GM12892 (cell line): Measurements from ENCODE around the gene PGAM2.
"Not testable (repeated sequence)": the region's sequence is repeated elsewhere in the genome, so short reads cannot be mapped to it uniquely, and the experiment has no call there.

ENCODE experiments used
- DNase-seq: peaks from one replicate; pipeline ENCODE4 v3.0.0; 2011; ENCODE audit not compliant: insufficient read length
- FAIRE-seq: peaks from 2 replicates; lab custom pipeline; 2011; peaks lifted over from hg19 to GRCh38; lab: Jason Lieb, UNC
- POLR2A ChIP-seq: IDR thresholded peaks from 2 replicates; pipeline ENCODE4 v1.6.1; 2011; ENCODE audit warnings: low read depth, low read length, control low read depth
- POLR2AphosphoS5 ChIP-seq: IDR thresholded peaks from 2 replicates; pipeline ENCODE4 v1.6.1; 2011; ENCODE audit warnings: low read depth, low read length, control low read depth
- TAF1 ChIP-seq: IDR thresholded peaks from 2 replicates; pipeline ENCODE4 v1.6.1; 2011; ENCODE audit warnings: low read depth, mild to moderate bottlenecking, control low read depth, low read length, borderline replicate concordance

PGAM2 gene

GRCh38 chr7:44050915-44051560 is 14.3 kb downstream of the PGAM2 start:
- TF ChIP-seq POLR2AphosphoS5 (no peak), TAF1 (no peak), POLR2A (no peak)
- FAIRE-seq (no peak), DNase-seq (no peak)

DNA sequence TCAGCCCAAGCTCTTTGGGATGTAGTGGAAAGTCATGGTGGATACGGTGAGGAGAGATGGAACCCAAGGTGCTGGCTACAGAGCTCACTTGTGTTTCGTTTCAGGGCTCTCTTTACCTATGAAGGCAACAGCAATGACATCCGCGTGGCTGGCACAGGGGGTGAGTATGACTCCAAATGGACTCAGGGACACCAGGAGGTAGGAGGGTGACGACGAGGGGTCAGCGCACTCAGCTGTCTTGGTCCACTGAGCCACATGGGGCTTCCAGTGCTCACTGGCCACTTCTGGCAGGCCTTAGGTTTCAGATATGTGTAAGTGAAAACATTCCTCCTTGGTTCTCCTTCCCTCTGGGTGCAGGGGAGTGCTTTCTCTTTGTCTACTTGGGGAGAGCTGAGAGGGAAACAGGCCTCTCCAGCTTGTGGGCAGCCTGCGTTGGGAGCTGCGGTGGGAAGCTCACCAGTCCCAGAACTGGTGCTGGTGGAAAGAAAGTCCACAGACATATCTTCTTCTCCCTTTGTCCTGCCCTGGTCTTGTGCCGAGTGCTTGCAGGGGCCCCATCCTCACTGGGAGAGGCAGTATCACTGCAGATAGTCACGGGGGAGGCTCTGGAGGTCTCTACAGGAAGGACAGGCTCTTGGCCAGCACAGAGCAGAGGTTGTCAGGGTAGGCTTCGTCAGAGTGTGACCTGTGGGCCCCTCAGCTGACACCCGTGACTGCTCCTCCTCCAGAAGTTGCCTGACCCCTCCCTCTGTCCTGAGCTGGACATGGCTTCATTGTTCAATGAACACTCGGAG is 15.0 kb downstream of the PGAM2 start:
- no peak for FAIRE-seq
- TF ChIP-seq POLR2A (no peak), TAF1 (no peak), POLR2AphosphoS5 (no peak)
- DNase-seq, result no peak

- no peak for FAIRE-seq
- TF ChIP-seq TAF1 (no peak), POLR2A (no peak), POLR2AphosphoS5 (no peak)
Observed at GRCh38 chr7:44048031-44048795, 17.2 kb downstream of the PGAM2 start.

DNA sequence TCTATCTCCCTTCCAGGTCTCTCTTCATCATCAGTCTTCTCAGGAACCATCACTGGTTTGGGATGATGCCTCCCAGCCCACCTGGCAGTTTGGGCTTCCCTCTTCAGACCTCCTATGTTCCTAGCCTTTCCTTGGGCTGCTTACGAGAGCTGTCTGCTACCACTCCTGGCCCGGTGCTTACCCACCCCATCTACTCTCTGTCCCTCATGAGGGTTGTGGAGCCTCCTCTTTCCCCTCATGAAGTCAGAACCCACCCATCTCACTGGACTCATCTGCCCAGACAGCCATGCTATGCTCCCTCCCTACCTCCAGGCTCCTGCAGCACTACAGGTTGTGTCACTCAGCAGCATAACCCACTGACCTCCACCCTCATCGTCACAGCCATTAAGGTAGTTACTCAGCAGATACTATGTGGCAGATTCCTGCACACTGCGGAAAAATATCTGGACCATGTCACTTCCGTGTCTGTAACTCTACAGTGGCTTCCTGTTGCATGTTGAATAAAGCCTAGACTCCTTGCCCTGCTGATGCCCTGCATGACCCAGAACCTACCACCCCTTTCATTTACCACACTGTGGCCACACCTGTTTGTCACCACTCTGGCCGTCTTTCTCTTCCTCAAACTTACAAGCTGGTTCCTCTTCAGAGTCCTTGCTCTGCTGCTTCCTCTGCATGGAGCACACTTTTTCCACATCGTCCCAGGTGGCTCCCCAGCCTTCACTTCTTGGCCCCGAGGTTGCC is 18.9 kb downstream of the PGAM2 start:
- TF ChIP-seq TAF1 (no peak), POLR2AphosphoS5 (no peak), POLR2A (no peak)
- DNase-seq (no peak), FAIRE-seq (peak; percentile 53)

More at GRCh38 chr7:44048031-44048795, 17.2 kb downstream of the PGAM2 start:
- DNase-seq, result no peak

DNA sequence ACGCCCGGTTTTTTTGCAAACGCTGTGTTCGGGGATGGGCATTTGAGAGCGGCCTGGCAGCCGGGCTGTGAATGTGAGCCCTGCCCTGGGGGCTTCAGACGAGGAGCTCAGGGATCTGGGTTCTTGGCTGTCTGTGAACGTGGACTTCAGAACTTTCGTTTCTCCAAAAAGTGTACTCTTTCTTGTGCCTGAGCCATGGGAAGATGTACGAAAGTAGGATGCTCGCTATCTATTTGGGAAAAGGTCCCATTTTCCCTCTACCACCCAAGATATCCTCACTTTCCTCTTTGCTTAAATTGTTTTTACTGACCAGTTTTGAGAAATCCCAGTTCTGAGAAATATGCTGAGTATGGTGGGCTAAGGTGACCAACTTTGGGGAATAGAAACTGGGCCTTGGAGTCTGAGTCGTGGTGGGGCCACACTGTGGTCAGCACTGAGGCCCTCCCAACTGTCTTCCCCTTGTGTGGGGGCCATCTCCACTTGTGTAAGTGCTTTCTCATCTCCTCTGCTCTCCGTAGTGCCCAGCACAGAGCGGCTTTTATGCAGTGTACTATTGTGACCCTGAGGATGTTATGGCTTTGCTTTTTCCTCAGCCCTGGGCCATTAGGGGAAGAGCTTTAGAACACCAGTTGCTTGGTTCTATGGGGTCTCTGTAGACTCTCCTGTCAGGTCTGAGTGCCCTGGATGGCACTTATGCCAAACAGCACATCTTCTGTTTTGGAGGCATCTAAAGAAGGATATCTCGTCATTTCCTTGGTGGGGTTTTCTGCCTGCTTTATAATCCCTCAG is 19.9 kb downstream of the PGAM2 start:
- TF ChIP-seq POLR2A, result no peak; the same call in none of the 2 replicates
- DNase-seq (no peak), FAIRE-seq (no peak)

DNA sequence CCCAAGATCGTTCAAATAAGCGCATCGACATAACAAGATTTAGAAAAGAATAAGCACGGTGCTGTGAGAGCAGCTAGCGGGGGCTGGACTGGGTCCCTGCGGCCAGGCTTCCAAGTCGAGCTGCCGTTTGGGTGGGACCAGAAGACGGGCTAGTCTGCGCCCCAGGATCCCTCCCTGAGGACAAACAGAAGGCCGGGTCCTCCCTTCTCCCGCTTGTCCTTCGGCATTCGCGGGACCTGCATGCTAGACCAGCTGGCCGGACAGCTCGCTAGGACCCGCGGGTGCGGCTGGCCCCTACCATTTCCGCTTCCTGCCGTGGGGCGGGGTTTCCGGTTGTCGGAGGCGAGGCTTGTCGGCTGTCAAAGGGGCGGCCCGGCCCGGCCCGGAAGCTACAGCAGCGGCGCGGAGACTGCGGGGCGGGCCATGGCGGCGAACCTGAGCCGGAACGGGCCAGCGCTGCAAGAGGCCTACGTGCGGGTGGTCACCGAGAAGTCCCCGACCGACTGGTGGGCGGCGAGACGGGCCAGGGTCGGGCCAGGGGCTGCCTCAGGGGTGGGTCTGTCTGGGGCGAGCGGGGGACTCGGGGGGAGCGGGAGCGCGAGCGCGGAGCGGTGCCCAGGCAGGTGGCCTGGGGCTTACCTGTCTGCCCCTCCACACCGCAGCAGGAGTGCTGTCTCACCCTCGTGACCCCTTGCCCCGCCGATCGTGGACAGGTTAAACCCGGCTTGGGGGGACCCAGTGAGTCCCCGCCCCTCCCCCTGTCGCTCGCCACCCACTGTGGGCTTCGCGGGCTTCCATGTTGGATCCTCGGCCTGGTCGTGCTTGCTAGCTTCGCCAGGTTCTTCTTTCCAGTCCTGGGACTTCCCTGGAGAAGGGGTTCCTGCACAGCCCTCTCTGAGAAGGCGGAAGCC is 20.8 kb downstream of the PGAM2 start, which contains the start of gene DBNL:
DBNL (plus strand) TSS at position 388 of the 911 bp plus-strand sequence; CDS start at position 424, 36 bp downstream.
- DNase-seq, result peak; percentile 87
- TF ChIP-seq TAF1 (peak; percentile 67), POLR2A (peak; percentile 90), POLR2AphosphoS5 (peak; percentile 86)
- peak; percentile 65 for FAIRE-seq

DNA sequence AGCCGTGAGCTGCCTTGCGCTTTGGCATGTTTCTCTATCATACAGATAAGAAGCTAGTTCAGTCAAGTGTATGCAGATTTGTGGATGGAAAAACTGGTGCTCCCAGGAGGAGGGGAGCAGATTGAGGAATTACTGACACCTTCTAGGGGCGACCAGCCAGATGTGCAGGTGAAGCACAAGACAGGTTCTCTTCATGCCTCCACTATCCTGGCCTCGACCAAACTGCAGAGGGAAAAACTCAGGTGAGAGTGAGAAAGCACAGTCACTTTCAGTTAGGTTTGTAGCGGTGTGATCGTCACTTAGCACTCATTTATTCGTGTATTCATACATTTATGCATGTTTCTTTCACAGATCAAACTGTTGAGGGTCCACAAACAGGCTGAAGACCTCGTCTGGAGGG is 21.5 kb downstream of the PGAM2 start:
- FAIRE-seq (no peak), DNase-seq (no peak)
- no peak for TF ChIP-seq TAF1
- no peak for TF ChIP-seq POLR2AphosphoS5
- TF ChIP-seq POLR2A, result no peak

DNA sequence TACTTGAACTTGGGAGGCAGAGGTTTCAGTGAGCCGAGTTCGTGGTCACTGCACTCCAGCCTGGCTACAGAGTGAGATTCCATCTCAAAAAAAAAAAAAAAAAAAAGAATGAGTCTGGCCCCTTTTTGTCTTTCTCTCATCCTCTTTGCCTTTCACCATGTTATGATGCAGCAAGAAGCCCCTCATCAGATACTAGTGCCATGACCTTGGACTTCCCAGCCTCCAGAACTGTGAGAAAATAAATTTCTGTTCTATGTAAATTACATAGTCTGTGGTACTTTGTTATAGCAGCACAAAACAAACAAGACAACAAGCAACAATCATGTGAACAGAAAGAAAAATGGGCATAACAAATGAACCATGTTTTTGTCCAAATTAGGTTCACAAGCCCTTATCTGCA is 23.1 kb downstream of the PGAM2 start:
- no peak for DNase-seq
- FAIRE-seq, result no peak
- TF ChIP-seq POLR2A (no peak), POLR2AphosphoS5 (no peak), TAF1 (no peak)

DNA sequence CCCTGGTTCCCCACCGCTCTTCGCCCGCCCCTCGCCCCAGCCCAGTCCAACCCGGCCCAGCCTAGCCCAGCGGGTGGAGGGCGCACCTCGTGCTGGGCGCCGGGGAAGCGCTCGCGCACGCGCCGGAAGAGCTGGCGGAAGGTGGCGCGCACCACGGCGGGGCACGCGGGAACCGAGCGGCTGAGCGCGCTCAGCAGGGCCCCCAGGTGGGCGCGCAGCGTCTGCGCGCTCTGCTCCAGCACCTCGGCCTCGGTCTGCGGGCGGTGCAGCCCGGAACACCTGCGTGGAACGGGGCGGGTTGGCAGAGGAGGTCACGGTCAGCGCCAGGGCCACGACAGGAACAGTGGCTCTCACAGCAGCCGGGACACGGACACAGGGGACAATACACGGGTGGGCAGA is 24.9 kb downstream of the PGAM2 start:
- not testable (repeated sequence) for FAIRE-seq

GRCh38 chr7:44039800-44040492 is 25.4 kb downstream of the PGAM2 start:
- not testable (repeated sequence) for FAIRE-seq, DNase-seq

More for the DNA sequence above, 24.9 kb downstream of the PGAM2 start:
- not testable (repeated sequence) for DNase-seq

- not testable (repeated sequence) for FAIRE-seq
- peak; percentile 58 for DNase-seq
Observed at GRCh38 chr7:44038961-44039558, 26.3 kb downstream of the PGAM2 start.

- DNase-seq, FAIRE-seq: not testable (repeated sequence)
Observed at GRCh38 chr7:44038553-44038952, 26.8 kb downstream of the PGAM2 start.

DNA sequence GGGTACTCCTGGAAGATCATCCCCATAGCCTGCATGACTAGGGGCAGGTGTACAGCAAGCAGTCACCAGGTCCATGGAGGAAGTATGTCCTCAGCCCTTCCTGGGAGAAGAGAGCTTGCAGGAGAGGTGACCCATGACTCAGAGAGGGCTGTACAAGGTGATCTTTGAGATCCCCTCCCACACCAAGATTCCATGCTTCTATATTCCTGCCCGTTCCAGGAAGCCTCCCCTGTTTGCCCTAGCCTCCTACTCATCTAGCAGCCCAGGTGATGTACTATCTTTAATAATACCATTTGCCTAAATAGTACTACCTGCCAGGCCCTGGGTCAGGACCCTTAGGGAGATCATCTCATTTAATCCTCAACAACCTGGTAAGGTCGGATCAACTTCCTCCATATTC is 27.4 kb downstream of the PGAM2 start:
- FAIRE-seq, DNase-seq: not testable (repeated sequence)

GRCh38 chr7:44036364-44036763 is 29.0 kb downstream of the PGAM2 start:
- not testable (repeated sequence) for FAIRE-seq, DNase-seq
